Measurements from ENCODE around the gene LRP1B.
A peak's percentile ranks its signal among the peaks of the same experiment; 100 is the strongest.

The LRP1B gene

DNA sequence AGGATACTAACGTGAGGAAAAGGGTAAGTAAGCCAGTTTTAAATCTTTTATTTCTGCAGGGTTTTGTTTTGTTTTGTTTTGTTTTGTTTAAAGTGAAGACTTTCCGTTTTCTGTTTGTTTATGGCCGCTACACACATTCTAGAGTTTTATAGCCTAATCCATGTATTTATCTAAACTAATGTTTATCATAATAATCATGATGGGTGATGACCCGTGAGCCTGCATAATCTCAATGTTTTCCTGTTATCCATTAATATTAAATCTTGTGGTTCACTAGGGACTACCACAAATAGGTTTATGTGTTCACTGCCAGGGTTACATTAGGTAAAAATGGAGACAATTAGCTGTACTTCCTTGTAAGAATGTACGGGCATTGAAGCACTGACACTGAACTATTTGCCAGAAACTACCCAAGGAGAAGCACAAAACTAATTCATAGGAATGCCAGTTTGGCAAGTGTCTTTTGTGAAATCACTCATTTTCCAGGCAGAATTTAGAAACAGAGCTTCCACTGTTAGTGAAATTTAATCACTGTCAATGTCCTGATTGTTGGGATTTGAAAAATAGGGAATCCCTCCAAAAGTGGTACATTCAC is 574.8 kb downstream of the LRP1B start:
- no peak for TF ChIP-seq CTCF (IDR thresholded peaks at IDR 0.05; ENCODE audit: low read depth, low read length)
- Histone ChIP-seq H3K4me1 (no peaks in the 10 kb centered on the region), H3K36me3 (no peaks in the 10 kb centered on the region), H3K27me3 (no peaks in the 10 kb centered on the region), H3K9me3 (no peaks in the 10 kb centered on the region), H3K4me3 (ENCODE audit: low read depth, low read length) (no peak overlapping the region)
- DNase-seq, result no peak

GRCh38 chr2:141554810-141555209 is 576.0 kb downstream of the LRP1B start:
- H3K4me1 ChIP-seq, result no peaks in the 10 kb centered on the region
- no peak overlapping the region for H3K4me3 ChIP-seq (ENCODE audit: low read depth, low read length)
- no peaks in the 10 kb centered on the region for H3K36me3 ChIP-seq
- H3K9me3 ChIP-seq, result no peaks in the 10 kb centered on the region
- TF ChIP-seq CTCF (IDR thresholded peaks at IDR 0.05; ENCODE audit: low read depth, low read length), result peak; percentile 69
- H3K27me3 ChIP-seq, result no peaks in the 10 kb centered on the region
- DNase-seq, result peak; percentile 10

DNA sequence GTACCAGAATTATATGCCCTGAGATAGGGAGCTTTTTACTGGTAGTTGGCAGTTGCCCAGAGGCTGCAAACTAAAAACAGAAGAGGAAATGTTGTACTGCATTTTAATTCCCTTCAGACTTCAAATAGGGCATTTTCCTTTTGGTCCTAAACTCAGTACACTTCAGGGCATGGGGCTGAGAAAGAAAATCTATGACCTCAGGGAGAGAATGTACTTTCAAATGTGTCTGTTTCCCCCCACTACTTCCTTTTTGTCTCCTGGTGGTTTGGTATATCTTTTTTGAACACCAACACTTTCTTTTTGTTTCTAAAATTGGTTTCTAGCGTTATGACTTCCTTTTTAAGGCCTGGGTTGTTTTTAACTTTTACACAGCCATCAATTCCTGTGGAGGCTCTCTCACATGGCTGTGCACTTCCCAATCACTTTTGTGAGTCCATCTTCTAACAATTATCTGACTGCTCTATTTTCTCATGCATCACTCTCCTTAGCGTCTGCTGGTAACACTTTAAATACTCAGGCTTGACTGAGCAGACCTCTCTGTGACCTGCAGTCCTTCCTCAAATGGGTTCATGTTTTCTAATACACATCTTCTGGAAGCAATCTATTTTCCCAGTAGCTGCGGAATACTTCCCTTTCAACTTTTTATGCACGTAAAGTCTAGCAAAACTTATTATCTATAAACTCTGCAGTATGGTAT is 596.0 kb downstream of the LRP1B start:
- Histone ChIP-seq H3K4me3 (ENCODE audit: low read depth, low read length) (no peak overlapping the region), H3K4me1 (no peaks in the 10 kb centered on the region), H3K9me3 (no peaks in the 10 kb centered on the region), H3K27me3 (no peaks in the 10 kb centered on the region), H3K36me3 (no peaks in the 10 kb centered on the region)
- no peak for DNase-seq
- TF ChIP-seq CTCF (IDR thresholded peaks at IDR 0.05; ENCODE audit: low read depth, low read length), result no peak

- H3K36me3 ChIP-seq, result no peaks in the 10 kb centered on the region
- DNase-seq, result no peak
- TF ChIP-seq CTCF (IDR thresholded peaks at IDR 0.05; ENCODE audit: low read depth, low read length), result no peak
- H3K9me3 ChIP-seq, result no peaks in the 10 kb centered on the region
- no peaks in the 10 kb centered on the region for H3K27me3 ChIP-seq
- H3K4me3 ChIP-seq (ENCODE audit: low read depth, low read length), result no peak overlapping the region
- H3K4me1 ChIP-seq, result no peaks in the 10 kb centered on the region
Measured at GRCh38 chr2:141529659-141530058, 601.2 kb downstream of the LRP1B start.

DNA sequence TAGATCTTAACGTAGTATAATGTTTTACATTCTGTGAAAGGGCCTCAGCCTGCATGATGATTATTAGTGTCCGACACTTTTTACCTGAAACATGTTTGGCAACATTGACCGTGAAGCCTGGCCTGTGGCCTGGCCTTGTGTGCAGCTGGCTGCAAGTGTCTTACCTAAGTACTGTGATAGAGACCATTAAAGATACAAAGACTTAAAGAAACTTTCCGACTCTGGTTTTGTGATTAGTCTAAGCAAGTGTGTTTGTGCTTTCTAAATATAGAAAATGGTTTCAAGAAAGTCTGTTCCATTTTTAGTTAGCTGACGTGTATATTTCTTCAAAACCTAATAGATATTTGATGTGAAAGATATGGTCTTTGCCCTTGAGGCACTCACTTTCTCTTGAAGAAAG is 601.8 kb downstream of the LRP1B start:
- H3K27me3 ChIP-seq, result no peaks in the 10 kb centered on the region
- no peak for TF ChIP-seq CTCF (IDR thresholded peaks at IDR 0.05; ENCODE audit: low read depth, low read length)

GRCh38 chr2:141526760-141527159 is 604.1 kb downstream of the LRP1B start:
- Histone ChIP-seq H3K4me1 (peaks cover 4% of the 10 kb centered on the region; the same call in 1 of the 2 replicates), H3K4me3 (ENCODE audit: low read depth, low read length) (no peak overlapping the region), H3K9me3 (no peaks in the 10 kb centered on the region), H3K27me3 (no peaks in the 10 kb centered on the region), H3K36me3 (no peaks in the 10 kb centered on the region)
- DNase-seq, result no peak
- no peak for TF ChIP-seq CTCF (IDR thresholded peaks at IDR 0.05; ENCODE audit: low read depth, low read length)

More for the DNA sequence above, 601.8 kb downstream of the LRP1B start:
- Histone ChIP-seq H3K4me3 (ENCODE audit: low read depth, low read length) (no peak overlapping the region), H3K9me3 (no peaks in the 10 kb centered on the region), H3K36me3 (no peaks in the 10 kb centered on the region), H3K4me1 (no peaks in the 10 kb centered on the region)
- DNase-seq, result no peak
